ENCODE results near the gene LIX1L.

DNA sequence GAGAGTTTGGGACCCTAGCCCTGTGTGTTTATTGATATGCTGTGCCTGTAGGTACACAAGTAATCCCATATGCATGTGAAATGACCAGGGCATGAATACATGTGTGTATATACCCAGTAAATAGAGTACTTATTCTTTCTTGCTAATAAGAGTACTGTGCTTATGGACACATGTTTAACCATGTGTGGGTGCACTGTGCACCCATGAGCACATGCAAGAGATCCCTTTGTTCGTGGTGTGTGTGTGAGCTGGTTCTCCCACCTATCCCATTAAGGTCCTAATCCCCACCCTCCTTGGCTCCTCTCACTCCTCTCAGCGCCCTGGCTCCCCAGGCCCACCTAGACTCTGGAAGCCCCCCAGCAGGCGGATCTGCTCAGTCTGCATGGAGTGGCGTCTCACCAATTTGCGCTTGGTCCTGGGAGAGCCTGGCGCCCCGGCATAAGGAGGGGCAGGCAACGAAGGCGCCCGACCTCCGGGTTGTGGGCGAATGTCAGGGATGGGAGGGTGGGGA is 2.2 kb upstream of the LIX1L start:
- no peak for TF ChIP-seq CTCF (IDR thresholded peaks at IDR 0.05 in 2 of 3, conservative IDR thresholded peaks at IDR 0.05 in 1 of 3; ENCODE audit: borderline replicate concordance in 1 of 3, insufficient read depth in 1 of 3, low read depth in 2 of 3, low read length in 2 of 3)
- TF ChIP-seq EZH2 (IDR thresholded peaks at IDR 0.05) = no peak

Measured in HCT116 (cell line).